HEK293 (cell line): ENCODE data around the gene PAK2.

ENCODE experiments used
- KLF8 ChIP-seq: fragments of 450-650 bp; formaldehyde crosslinking; IDR thresholded peaks from 2 replicates; pipeline ENCODE4 v1.5.1; 2016; ENCODE audit warnings: missing biosample characterization, missing genetic modification characterization
- TCF7L2 ChIP-seq: IDR thresholded peaks from 2 replicates; pipeline ENCODE4 v1.6.1; 2011; ENCODE audit warnings: low read depth, mild to moderate bottlenecking, inconsistent platforms, low read length, moderate library complexity, borderline replicate concordance
- ZBTB11 ChIP-seq: fragments of 450-650 bp; formaldehyde crosslinking; conservative IDR thresholded peaks from 2 replicates; pipeline ENCODE4 v1.5.1; 2016; ENCODE audit warnings: low read depth, missing biosample characterization, missing genetic modification characterization
- ZFP41 ChIP-seq: fragments of 450-650 bp; formaldehyde crosslinking; IDR thresholded peaks from 2 replicates; pipeline ENCODE4 v1.5.1; 2016; ENCODE audit warnings: missing biosample characterization, missing genetic modification characterization, borderline replicate concordance
- ZNF121 ChIP-seq: fragments of 450-650 bp; formaldehyde crosslinking; IDR thresholded peaks from 2 replicates; pipeline ENCODE4 v1.5.1; 2016; ENCODE audit warnings: missing biosample characterization, missing genetic modification characterization
- ZNF248 ChIP-seq: fragments of 450-650 bp; formaldehyde crosslinking; IDR thresholded peaks from 2 replicates; pipeline ENCODE4 v1.5.1; 2017; ENCODE audit warnings: missing biosample characterization, missing genetic modification characterization
- ZNF26 ChIP-seq: fragments of 450-650 bp; formaldehyde crosslinking; IDR thresholded peaks from 2 replicates; pipeline ENCODE4 v1.5.1; 2016; ENCODE audit warnings: missing biosample characterization, missing genetic modification characterization
- ZNF292 ChIP-seq: fragments of 450-650 bp; formaldehyde crosslinking; IDR thresholded peaks from 2 replicates; pipeline ENCODE4 v1.5.1; 2016; ENCODE audit warnings: low read depth, missing biosample characterization, missing genetic modification characterization, borderline replicate concordance
- ZNF416 ChIP-seq: fragments of 450-650 bp; formaldehyde crosslinking; IDR thresholded peaks from 2 replicates; pipeline ENCODE4 v1.5.1; 2016; ENCODE audit warnings: missing biosample characterization, missing genetic modification characterization
- ZNF654 ChIP-seq: fragments of 450-650 bp; formaldehyde crosslinking; IDR thresholded peaks from 2 replicates; pipeline ENCODE4 v1.5.1; 2016; ENCODE audit warnings: low read depth, missing biosample characterization, missing genetic modification characterization
- ZNF777 ChIP-seq: fragments of 450-650 bp; formaldehyde crosslinking; IDR thresholded peaks from 2 replicates; pipeline ENCODE4 v1.5.1; 2017; ENCODE audit warnings: missing biosample characterization, missing genetic modification characterization, borderline replicate concordance
- ZNF843 ChIP-seq: fragments of 450-650 bp; formaldehyde crosslinking; IDR thresholded peaks from 2 replicates; pipeline ENCODE4 v1.5.1; 2016; ENCODE audit warnings: missing biosample characterization, missing genetic modification characterization
- ZXDB ChIP-seq: fragments of 450-650 bp; formaldehyde crosslinking; IDR thresholded peaks from 2 replicates; pipeline ENCODE4 v1.5.1; 2016; ENCODE audit warnings: missing biosample characterization, missing genetic modification characterization
- TF ChIP-seq, protein P1 (sequence below): fragments of 450-650 bp; formaldehyde crosslinking; IDR thresholded peaks from 2 replicates; pipeline ENCODE4 v1.5.1; 2016; ENCODE audit warnings: missing biosample characterization, missing genetic modification characterization

DNA sequence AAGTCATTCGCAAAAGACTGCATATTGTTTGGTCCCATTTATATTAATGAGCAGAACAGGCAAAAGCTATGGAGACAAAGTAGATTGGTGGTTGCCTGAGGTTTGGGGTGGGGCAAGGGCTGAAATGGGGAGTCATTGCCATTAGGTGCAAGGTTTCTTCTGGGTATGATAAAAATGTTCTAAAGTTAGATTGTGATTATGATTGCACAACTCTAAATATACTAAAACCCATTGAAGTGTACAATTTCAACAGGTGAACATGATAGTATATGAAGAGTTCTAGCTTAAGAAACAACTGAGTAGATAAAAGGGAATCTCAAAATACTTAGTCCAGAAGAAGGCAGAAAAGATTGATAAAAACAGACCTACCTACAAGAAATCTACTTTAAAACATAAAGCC, 56.7 kb downstream of the PAK2 start:
- TF ChIP-seq KLF8 (tag by site-specific recombination), result no peak
- no peak for TF ChIP-seq ZFP41 (tag by site-specific recombination)
- TF ChIP-seq, protein P1, sequence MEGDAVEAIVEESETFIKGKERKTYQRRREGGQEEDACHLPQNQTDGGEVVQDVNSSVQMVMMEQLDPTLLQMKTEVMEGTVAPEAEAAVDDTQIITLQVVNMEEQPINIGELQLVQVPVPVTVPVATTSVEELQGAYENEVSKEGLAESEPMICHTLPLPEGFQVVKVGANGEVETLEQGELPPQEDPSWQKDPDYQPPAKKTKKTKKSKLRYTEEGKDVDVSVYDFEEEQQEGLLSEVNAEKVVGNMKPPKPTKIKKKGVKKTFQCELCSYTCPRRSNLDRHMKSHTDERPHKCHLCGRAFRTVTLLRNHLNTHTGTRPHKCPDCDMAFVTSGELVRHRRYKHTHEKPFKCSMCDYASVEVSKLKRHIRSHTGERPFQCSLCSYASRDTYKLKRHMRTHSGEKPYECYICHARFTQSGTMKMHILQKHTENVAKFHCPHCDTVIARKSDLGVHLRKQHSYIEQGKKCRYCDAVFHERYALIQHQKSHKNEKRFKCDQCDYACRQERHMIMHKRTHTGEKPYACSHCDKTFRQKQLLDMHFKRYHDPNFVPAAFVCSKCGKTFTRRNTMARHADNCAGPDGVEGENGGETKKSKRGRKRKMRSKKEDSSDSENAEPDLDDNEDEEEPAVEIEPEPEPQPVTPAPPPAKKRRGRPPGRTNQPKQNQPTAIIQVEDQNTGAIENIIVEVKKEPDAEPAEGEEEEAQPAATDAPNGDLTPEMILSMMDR (tag by site-specific recombination), result no peak
- TF ChIP-seq ZNF777 (tag by site-specific recombination), result no peak
- TF ChIP-seq TCF7L2, result no peak
- no peak for TF ChIP-seq ZNF416 (tag by site-specific recombination)
- TF ChIP-seq ZNF26, result no peak
- no peak for TF ChIP-seq ZNF292
- no peak for TF ChIP-seq ZNF654
- no peak for TF ChIP-seq ZNF843
- no peak for TF ChIP-seq ZNF248 (tag by site-specific recombination)
- TF ChIP-seq ZNF121 (tag by site-specific recombination), result no peak
- no peak for TF ChIP-seq ZBTB11 (tag by site-specific recombination)
- TF ChIP-seq ZXDB, result no peak
